Fibroblast of pulmonary artery (primary cell): Measurements from ENCODE around the gene SH3RF2.
A peak's percentile ranks its signal among the peaks of the same experiment; 100 is the strongest.
"Not testable (repeated sequence)": the region's sequence is repeated elsewhere in the genome, so short reads cannot be mapped to it uniquely, and the experiment has no call there.

Source experiments
- DNase-seq: peaks from one replicate; pipeline ENCODE4 v3.0.0-alpha.2; 2010; ENCODE audit warnings: low read depth
- H3K4me3 ChIP-seq: replicated peaks from 2 replicates; pipeline ENCODE4 v1.5.1; 2011; ENCODE audit warnings: low read depth, mild to moderate bottlenecking, control low read depth, low read length, moderate library complexity
- TF ChIP-seq, protein P1 (sequence below): IDR thresholded peaks from 2 replicates; pipeline ENCODE4 v1.5.1; 2011; ENCODE audit warnings: mild to moderate bottlenecking, control low read depth, low read length, inconsistent platforms; ENCODE audit errors: missing control alignments

The SH3RF2 gene, protein sequence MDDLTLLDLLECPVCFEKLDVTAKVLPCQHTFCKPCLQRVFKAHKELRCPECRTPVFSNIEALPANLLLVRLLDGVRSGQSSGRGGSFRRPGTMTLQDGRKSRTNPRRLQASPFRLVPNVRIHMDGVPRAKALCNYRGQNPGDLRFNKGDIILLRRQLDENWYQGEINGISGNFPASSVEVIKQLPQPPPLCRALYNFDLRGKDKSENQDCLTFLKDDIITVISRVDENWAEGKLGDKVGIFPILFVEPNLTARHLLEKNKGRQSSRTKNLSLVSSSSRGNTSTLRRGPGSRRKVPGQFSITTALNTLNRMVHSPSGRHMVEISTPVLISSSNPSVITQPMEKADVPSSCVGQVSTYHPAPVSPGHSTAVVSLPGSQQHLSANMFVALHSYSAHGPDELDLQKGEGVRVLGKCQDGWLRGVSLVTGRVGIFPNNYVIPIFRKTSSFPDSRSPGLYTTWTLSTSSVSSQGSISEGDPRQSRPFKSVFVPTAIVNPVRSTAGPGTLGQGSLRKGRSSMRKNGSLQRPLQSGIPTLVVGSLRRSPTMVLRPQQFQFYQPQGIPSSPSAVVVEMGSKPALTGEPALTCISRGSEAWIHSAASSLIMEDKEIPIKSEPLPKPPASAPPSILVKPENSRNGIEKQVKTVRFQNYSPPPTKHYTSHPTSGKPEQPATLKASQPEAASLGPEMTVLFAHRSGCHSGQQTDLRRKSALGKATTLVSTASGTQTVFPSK

DNA sequence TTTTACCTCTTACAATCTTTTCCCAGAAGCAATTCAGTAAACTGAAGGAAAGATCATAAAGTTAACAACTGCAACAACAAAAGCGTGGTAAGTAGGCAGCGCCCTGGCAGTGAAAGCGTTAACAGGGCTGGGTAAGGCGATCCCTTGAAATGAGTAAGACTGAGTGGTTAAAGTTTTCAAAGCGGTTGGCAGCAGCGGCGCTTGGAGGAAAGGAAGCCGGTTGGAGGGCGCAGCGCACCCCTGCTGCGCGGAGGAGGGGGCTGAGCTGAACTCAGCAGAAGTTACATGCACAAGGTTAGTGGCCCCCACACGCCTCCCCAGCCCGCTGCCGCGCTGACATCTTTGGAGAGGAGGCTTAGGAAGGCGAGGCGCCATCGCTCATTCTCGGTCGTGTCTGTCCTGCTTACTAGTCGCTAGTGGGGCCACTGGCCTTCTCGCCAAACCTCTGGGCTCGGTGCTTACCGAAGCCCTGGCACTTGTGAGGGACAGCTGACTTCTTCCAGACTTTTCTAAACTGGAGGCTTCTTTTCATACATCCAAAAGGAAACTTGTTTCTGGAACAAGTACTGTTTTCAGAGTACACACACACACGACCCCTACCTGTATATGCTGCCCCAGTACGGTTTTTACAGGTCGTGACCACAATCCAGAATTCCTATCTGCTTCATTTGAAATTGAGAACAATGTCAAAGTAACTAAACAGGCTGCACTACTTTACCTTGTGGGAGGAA lies at the start of gene SH3RF2:
TSS of gene SH3RF2 (plus strand) at position 178 of the 731 bp plus-strand sequence. CDS start 1,351 bp downstream, outside the sequence.
- TF ChIP-seq, protein P1, sequence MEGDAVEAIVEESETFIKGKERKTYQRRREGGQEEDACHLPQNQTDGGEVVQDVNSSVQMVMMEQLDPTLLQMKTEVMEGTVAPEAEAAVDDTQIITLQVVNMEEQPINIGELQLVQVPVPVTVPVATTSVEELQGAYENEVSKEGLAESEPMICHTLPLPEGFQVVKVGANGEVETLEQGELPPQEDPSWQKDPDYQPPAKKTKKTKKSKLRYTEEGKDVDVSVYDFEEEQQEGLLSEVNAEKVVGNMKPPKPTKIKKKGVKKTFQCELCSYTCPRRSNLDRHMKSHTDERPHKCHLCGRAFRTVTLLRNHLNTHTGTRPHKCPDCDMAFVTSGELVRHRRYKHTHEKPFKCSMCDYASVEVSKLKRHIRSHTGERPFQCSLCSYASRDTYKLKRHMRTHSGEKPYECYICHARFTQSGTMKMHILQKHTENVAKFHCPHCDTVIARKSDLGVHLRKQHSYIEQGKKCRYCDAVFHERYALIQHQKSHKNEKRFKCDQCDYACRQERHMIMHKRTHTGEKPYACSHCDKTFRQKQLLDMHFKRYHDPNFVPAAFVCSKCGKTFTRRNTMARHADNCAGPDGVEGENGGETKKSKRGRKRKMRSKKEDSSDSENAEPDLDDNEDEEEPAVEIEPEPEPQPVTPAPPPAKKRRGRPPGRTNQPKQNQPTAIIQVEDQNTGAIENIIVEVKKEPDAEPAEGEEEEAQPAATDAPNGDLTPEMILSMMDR = no peak
- peak; percentile 64 for DNase-seq
- peak within 1 kb of the TSS; percentile 61 for H3K4me3 ChIP-seq

DNA sequence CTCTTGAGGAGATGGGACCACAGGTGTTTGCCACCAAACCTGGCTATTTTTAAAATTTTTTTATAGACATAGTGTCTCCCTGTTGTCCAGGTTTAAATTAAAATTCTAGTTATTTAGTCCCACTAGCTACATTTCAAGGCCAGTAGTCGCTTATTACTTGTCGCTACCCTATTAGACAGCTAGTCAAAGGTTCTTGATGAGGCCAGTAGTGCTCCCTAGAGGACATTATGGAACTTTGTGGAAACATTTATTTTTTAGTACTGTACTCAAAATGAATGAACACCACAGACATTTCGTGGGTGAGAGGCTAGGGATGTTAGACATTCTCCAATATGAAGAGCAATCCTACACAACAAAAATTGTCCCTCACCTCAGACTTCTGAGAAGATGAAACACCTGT lies 49.2 kb upstream of the SH3RF2 start:
- TF ChIP-seq, protein P1 = peak; percentile 2
- H3K4me3 ChIP-seq = no peak overlapping the region
- DNase-seq = no peak

DNA sequence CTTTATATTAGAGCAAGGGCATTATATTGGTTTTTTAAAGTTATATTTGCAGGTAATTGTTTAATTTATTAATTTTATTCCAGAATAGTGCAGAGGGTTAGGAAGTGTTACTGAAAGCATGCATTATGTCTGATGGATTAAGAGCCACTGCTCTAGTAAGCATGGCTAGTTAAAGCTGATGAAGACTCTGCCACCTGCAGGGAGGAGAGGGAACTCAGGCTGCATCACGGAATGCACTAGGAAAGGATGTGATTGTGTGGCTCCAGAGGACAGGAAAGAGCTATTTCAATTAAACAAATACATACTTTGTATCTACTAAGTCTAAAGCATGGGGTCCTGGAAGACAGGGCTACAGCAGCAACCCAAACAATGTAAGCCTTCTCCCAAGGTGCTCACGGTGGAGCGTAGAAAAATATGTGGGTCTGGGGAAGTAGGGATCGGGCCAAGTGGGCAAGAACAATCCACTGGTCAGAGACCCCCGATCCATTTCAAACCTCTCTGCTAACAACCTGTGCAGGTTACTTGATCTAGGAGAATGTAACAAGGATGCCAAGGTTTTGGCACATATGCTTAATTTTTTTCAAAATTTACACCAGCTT lies 48.3 kb upstream of the SH3RF2 start:
- DNase-seq = peak; percentile 69
- H3K4me3 ChIP-seq = no peak overlapping the region
- TF ChIP-seq, protein P1 = peak; percentile 96

DNA sequence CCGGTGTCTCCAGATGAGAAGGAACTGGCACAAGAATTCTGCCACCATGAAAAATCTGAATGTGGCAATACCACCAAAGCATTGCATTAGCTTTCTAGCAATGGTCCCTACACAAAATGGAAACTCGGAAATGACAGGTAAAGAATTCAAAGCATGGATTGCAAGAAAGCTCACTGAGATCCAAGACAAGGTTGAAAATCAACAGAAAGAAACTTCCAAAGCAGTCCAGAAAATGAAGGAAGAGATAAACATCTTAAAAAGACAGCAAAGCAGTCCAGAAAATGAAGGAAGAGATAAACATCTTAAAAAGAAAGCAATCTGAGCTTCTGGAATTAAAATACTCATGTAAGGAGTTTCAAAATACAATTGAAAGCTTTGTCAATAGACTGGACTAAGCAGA lies 46.8 kb upstream of the SH3RF2 start:
- no peak for DNase-seq
- no peak overlapping the region for H3K4me3 ChIP-seq
- TF ChIP-seq, protein P1 = no peak

DNA sequence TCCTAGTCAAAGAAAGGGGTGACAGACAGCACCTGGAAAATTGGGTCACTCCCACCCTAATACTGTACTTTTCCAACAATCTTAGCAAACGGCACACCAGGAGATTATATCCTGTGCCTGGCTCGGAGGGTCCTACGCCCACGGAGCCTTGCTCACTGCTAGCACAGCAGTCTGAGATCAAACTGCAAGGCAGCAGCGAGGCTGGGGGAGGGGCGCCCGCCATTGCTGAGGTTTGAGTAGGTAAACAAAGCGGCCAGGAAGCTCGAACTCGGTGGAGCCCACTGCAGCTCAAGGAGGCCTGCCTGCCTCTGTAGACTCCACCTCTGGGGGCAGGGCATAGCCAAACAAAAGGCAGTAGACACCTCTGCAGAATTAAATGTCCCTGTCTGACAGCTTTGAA lies 45.0 kb upstream of the SH3RF2 start:
- H3K4me3 ChIP-seq = not testable (repeated sequence)

DNA sequence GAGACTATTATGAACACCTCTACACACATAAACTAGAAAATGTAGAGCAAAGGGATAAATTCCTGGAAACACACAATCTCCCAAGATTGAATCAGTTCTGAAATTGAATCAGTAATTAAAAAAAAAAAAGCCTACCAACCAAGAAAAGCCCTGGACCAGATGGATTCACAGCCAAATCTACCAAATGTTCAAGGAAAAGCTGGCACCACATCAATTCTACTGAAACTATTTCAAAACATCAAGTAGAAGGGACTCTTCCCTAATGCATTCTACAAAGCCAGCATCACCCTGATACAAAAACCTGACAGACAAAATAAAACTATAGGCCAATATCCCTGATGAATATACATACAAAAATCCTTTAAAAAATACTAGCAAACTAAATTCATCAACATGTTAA lies 38.2 kb upstream of the SH3RF2 start:
- TF ChIP-seq, protein P1 = no peak
- DNase-seq = no peak
- H3K4me3 ChIP-seq = no peak overlapping the region

More for the DNA sequence above, 45.0 kb upstream of the SH3RF2 start:
- DNase-seq = not testable (repeated sequence)
